ENCODE data around the gene MPV17L.
"Not testable (repeated sequence)": the region's sequence is repeated elsewhere in the genome, so short reads cannot be mapped to it uniquely, and the experiment has no call there.

Gene MPV17L

GRCh38 chr16:15453296-15453695 lies 57.7 kb downstream of the MPV17L start:
- DNase-seq, result not testable (repeated sequence)

GRCh38 chr16:15454933-15455332 lies 59.4 kb downstream of the MPV17L start:
- not testable (repeated sequence) for DNase-seq

GRCh38 chr16:15457400-15457799 lies 61.8 kb downstream of the MPV17L start:
- no peak for DNase-seq

- no peak for DNase-seq
Observed at GRCh38 chr16:15457958-15458357, 62.4 kb downstream of the MPV17L start.

GRCh38 chr16:15459791-15460190 lies 64.2 kb downstream of the MPV17L start:
- no peak for DNase-seq

GRCh38 chr16:15460601-15461000 lies 65.0 kb downstream of the MPV17L start:
- DNase-seq, result no peak

GRCh38 chr16:15461376-15461775 lies 65.8 kb downstream of the MPV17L start:
- DNase-seq, result no peak
